GM03348 (cell line): ENCODE data around the gene ZBTB43.

ENCODE experiments used
- DNase-seq: peaks from one replicate; pipeline ENCODE4 v3.0.0; 2012; ENCODE audit warnings: low spot score

The ZBTB43 gene

GRCh38 chr9:126830827-126831226 is 26.0 kb downstream of the ZBTB43 start:
- no peak for DNase-seq

GRCh38 chr9:126832440-126832839 is 27.6 kb downstream of the ZBTB43 start:
- no peak for DNase-seq

- no peak for DNase-seq
These were observed 28.2 kb downstream of the ZBTB43 start for GRCh38 chr9:126833020-126833419.

- no peak for DNase-seq
These were observed 29.0 kb downstream of the ZBTB43 start for GRCh38 chr9:126833710-126834345.

GRCh38 chr9:126834672-126835071 is 29.8 kb downstream of the ZBTB43 start:
- no peak for DNase-seq

- DNase-seq = peak; percentile 38
These were observed 31.4 kb downstream of the ZBTB43 start for GRCh38 chr9:126836216-126836615.

GRCh38 chr9:126838055-126838811 is 33.4 kb downstream of the ZBTB43 start:
- no peak for DNase-seq

GRCh38 chr9:126838895-126839294 is 34.1 kb downstream of the ZBTB43 start:
- no peak for DNase-seq

- no peak for DNase-seq
These were observed 34.5 kb downstream of the ZBTB43 start for GRCh38 chr9:126839301-126839700.

- no peak for DNase-seq
These were observed 37.5 kb downstream of the ZBTB43 start for GRCh38 chr9:126842220-126842842.

- DNase-seq = no peak
These were observed 38.3 kb downstream of the ZBTB43 start for GRCh38 chr9:126842977-126843799.

GRCh38 chr9:126844085-126844484 is 39.2 kb downstream of the ZBTB43 start:
- DNase-seq = peak; percentile 61

GRCh38 chr9:126847051-126847450 is 42.2 kb downstream of the ZBTB43 start:
- no peak for DNase-seq

GRCh38 chr9:126849591-126850225 is 44.9 kb downstream of the ZBTB43 start:
- DNase-seq = no peak

GRCh38 chr9:126851286-126851880 is 46.5 kb downstream of the ZBTB43 start:
- DNase-seq = no peak

GRCh38 chr9:126852086-126852688 is 47.3 kb downstream of the ZBTB43 start:
- DNase-seq = no peak

GRCh38 chr9:126853667-126854066 is 48.8 kb downstream of the ZBTB43 start:
- peak; percentile 60 for DNase-seq

- DNase-seq = no peak
These were observed 49.9 kb downstream of the ZBTB43 start for GRCh38 chr9:126854734-126855133.

GRCh38 chr9:126856326-126856877 is 51.6 kb downstream of the ZBTB43 start:
- DNase-seq = no peak

- DNase-seq = no peak
These were observed 52.6 kb downstream of the ZBTB43 start for GRCh38 chr9:126857261-126857960.
